Endothelial cell of umbilical vein (primary cell): Measurements from ENCODE around the gene RPRML. TPM values are rescaled to one million over a fixed set of nuclear protein-coding genes. Genes with fewer than 3 reads are reported as not detected.
A peak's percentile ranks its signal among the peaks of the same experiment; 100 is the strongest.

ENCODE experiments used
- BruUV-seq: library from RNA; stranded (reverse); fragments of 400-500 nt; replicated peaks from 2 replicates; lab custom pipeline; 2021; lab: Mats Ljungman, UMichigan
- CTCF ChIA-PET: fragments of 300-600, 350-600 bp; sonication (Branson Sonifier 250); formaldehyde crosslinking; loops from one replicate; lab custom pipeline; 2021; ENCODE audit warnings: antibody characterized with exemption, inconsistent platforms; lab: Charles Lee
- POLR2A ChIA-PET: fragments of 300-600, 350-600 bp; sonication (Branson Sonifier 250); formaldehyde crosslinking; loops from one replicate; lab custom pipeline; 2021; ENCODE audit warnings: antibody characterized with exemption, inconsistent platforms; lab: Charles Lee
- DNase-seq: peaks from one replicate; pipeline ENCODE4 v3.0.0-alpha.2; 2011; ENCODE audit warnings: low read depth, low spot score
- FAIRE-seq: peaks from 2 replicates; lab custom pipeline; 2011; peaks lifted over from hg19 to GRCh38; lab: Jason Lieb, UNC
- H2AFZ ChIP-seq: 2 replicates; pipeline ENCODE4 v1.6.0; 2012; ENCODE audit warnings: low read depth, low read length, control low read depth, inconsistent platforms
- H3K27ac ChIP-seq: 2 replicates; pipeline ENCODE4 v1.5.1; 2011; ENCODE audit warnings: low read depth, mild to moderate bottlenecking, control low read depth, low read length, moderate library complexity; ENCODE audit not compliant: insufficient read depth
- H3K27me3 ChIP-seq, 2 experiments: 2 replicates each; pipeline versions ENCODE4 v1.6.0 to v1.6.1; 2011; ENCODE audit warnings: low read length in 2 of 2, mixed read lengths in 1 of 2; ENCODE audit not compliant: control insufficient read depth in 2 of 2, insufficient read depth in 2 of 2
- H3K36me3 ChIP-seq, 2 experiments: 2 replicates in 1 of 2; 3 replicates in 1 of 2; pipeline ENCODE4 v1.5.1; 2011; ENCODE audit warnings: low read length in 2 of 2, mild to moderate bottlenecking in 1 of 2, moderate library complexity in 1 of 2; ENCODE audit not compliant: control insufficient read depth in 2 of 2, insufficient read depth in 2 of 2; ENCODE audit errors: extremely low read depth in 1 of 2
- H3K4me1 ChIP-seq: 3 replicates; pipeline ENCODE4 v1.5.1; 2011; ENCODE audit warnings: mild to moderate bottlenecking, low read length; ENCODE audit not compliant: control insufficient read depth, insufficient read depth; ENCODE audit errors: extremely low read depth
- H3K4me2 ChIP-seq: 2 replicates; pipeline ENCODE4 v1.6.1; 2011; ENCODE audit warnings: low read length, control low read depth, mixed read lengths; ENCODE audit not compliant: insufficient read depth
- H3K4me3 ChIP-seq, 3 experiments: fragments of 200-600 bp in 1 of 3; sonication (generic), shearing (Covaris generic) in 1 of 3; replicated peaks in 1 of 3; 2 replicates each; pipeline ENCODE4 v1.5.1; 2011 to 2016; ENCODE audit warnings: control low read depth in 3 of 3, low read length in 3 of 3, mild to moderate bottlenecking in 2 of 3, inconsistent platforms in 1 of 3, low read depth in 1 of 3, moderate library complexity in 1 of 3; ENCODE audit not compliant: insufficient read depth in 1 of 3
- H3K79me2 ChIP-seq: 2 replicates; pipeline ENCODE4 v1.6.0; 2012; ENCODE audit warnings: low read length, inconsistent platforms; ENCODE audit not compliant: control insufficient read depth, insufficient read depth
- H3K9ac ChIP-seq: replicated peaks from 2 replicates; pipeline ENCODE3; 2011; ENCODE audit warnings: low read length, control low read depth; ENCODE audit not compliant: insufficient read depth; ENCODE audit errors: extremely low read depth
- H3K9me1 ChIP-seq: replicated peaks from 3 replicates; pipeline ENCODE4 v1.6.0; 2011; ENCODE audit warnings: mild to moderate bottlenecking, low read length; ENCODE audit not compliant: control insufficient read depth, insufficient read depth; ENCODE audit errors: extremely low read depth
- H3K9me3 ChIP-seq: replicated peaks from 2 replicates; pipeline ENCODE4 v1.5.1; 2012; ENCODE audit warnings: low read length, inconsistent platforms; ENCODE audit not compliant: control insufficient read depth, insufficient read depth
- H4K20me1 ChIP-seq: replicated peaks from 2 replicates; pipeline ENCODE3; 2011; ENCODE audit warnings: mild to moderate bottlenecking, low read length; ENCODE audit not compliant: control insufficient read depth, insufficient read depth; ENCODE audit errors: extremely low read depth
- EZH2 ChIP-seq: IDR thresholded peaks from 2 replicates; pipeline ENCODE4 v1.6.1; 2012; ENCODE audit warnings: borderline replicate concordance, low read depth, mild to moderate bottlenecking, moderate library complexity, low read length, inconsistent platforms; ENCODE audit not compliant: severe bottlenecking
- FOS ChIP-seq: IDR thresholded peaks from 2 replicates; pipeline ENCODE4 v1.6.1; 2011; ENCODE audit warnings: mild to moderate bottlenecking, low read length, moderate library complexity, borderline replicate concordance; ENCODE audit not compliant: insufficient read depth
- GATA2 ChIP-seq: IDR thresholded peaks from 2 replicates; pipeline ENCODE4 v1.7.0; 2011; ENCODE audit warnings: low read depth, mild to moderate bottlenecking, moderate library complexity, mixed read lengths, low read length; ENCODE audit not compliant: insufficient read length, insufficient read depth
- JUN ChIP-seq: IDR thresholded peaks from 2 replicates; pipeline ENCODE4 v1.6.1; 2011; ENCODE audit warnings: borderline replicate concordance, low read depth; ENCODE audit not compliant: insufficient read length, insufficient read depth
- MYC ChIP-seq: IDR thresholded peaks from one replicate; pipeline ENCODE4 v1.6.1; 2011; ENCODE audit warnings: mild to moderate bottlenecking, low read depth, low read length
- POLR2A ChIP-seq: IDR thresholded peaks from 2 replicates; pipeline ENCODE4 v1.6.1; 2012; ENCODE audit warnings: low read depth, mild to moderate bottlenecking, control low read depth, low read length
- POLR2AphosphoS5 ChIP-seq: IDR thresholded peaks from 2 replicates; pipeline ENCODE4 v1.6.1; 2012; ENCODE audit warnings: low read depth, mild to moderate bottlenecking, control low read depth, low read length, moderate library complexity; ENCODE audit not compliant: insufficient read depth
- dilution Hi-C: fragments of 300-500 bp; cut with MboI; formaldehyde crosslinking; loops from one replicate; pipeline ENCODE4 v1.15.0; 2019; ENCODE audit warnings: low sequenced_read_pairs; ENCODE audit not compliant: extremely low pct_ligation_motif_present
- intact Hi-C: fragments of 100-400 bp; cut with micrococcal nuclease; formaldehyde crosslinking; loops from one replicate; pipeline ENCODE4 v1.10.0; 2022
- polyA plus RNA-seq, 4 experiments: library from polyadenylated mRNA; depleted of rRNA in 3 of 4; stranded (reverse) in 3 of 4; unstranded in 1 of 4; fragments of >200 nt; gene quantifications; 2 replicates each; pipeline versions ENCODE4 v1.2.1 to v1.2.3, GENCODE V29; 2011 to 2012; ENCODE audit warnings: missing spikeins in 1 of 4
- total RNA-seq: library from RNA; stranded (reverse); gene quantifications from 2 replicates; pipeline ENCODE4 v1.2.3, GENCODE V29; 2021
- TF ChIP-seq, protein P1 (sequence below): IDR thresholded peaks from 2 replicates; pipeline ENCODE4 v1.6.1; 2011; ENCODE audit not compliant: insufficient read depth, insufficient read length
- TF ChIP-seq, protein P2 (sequence below), 2 donors: IDR thresholded peaks; 1 replicate in 1 of 2; 2 replicates in 1 of 2; pipeline ENCODE4 v1.5.1; 2011; ENCODE audit warnings: low read length in 2 of 2, mild to moderate bottlenecking in 2 of 2, moderate library complexity in 2 of 2, control low read depth in 1 of 2, inconsistent platforms in 1 of 2, low read depth in 1 of 2; ENCODE audit not compliant: insufficient read depth in 1 of 2; ENCODE audit errors: extremely low read depth in 1 of 2

The RPRML gene
- total and polyA plus RNA-seq, 2 donors (not counting 3 experiments of a cell fraction or from before 2014, with no cell fraction given) = 0.08 TPM; not detected in 1

DNA sequence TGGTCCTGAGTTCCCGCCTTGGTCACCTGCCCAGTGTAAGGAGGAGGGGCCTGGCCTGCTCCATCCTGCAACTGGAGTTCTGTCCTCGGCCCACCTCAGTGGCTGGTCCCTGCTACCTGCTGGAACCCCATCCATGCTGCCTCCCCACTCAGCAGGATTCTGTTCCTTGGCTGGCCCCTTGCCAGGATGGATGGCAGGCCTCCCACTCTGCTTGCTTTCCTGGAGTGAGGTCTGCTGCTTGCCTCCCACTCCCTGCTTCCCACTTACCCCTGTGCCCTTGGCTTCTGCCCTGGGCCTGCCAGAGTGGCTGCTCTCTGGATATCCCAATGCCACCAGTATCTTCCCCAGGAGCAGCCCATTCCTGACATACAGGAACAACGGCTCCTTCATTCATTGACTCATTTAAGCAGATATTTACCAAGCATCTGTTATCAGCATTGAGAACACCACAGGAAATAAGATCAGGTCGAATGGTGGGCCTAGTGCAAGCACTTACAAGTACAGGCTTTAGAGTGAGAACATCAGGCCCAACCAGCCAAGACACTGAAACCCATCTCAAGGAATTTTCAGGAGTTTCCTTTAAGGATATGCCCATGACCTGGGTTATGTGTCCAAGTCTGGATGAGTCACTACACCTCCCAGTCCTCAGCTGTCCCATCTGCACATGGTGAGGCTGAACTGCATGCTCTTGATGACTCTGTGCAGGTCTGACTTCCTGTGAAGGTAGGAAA is 17.0 kb upstream of the RPRML start:
- Histone ChIP-seq H2AFZ (no peak overlapping the region), H3K36me3 (no peaks in the 10 kb centered on the region), H3K4me2 (no peak overlapping the region), H3K27me3 (no peaks in the 10 kb centered on the region), H3K9ac (no peak overlapping the region), H3K9me1 (no peaks in the 10 kb centered on the region), H3K4me3 (no peak overlapping the region), H3K79me2 (no peaks in the 10 kb centered on the region), H3K9me3 (no peaks in the 10 kb centered on the region), H3K27ac (peak overlapping the region; percentile 9), H3K4me1 (peaks cover 8% of the 10 kb centered on the region), H4K20me1 (no peaks in the 10 kb centered on the region)
- CTCF ChIA-PET = interaction anchor here (0.8 to 1.6 kb wide), 3 partner anchors 53 to 55 kb away, joined by 3 to 7 read pairs (median 5); no protein-coding TSS in a partner anchor
- POLR2A ChIA-PET = no interaction called here
- TF ChIP-seq EZH2 (no peak), MYC (no peak), POLR2A (no peak), POLR2AphosphoS5 (no peak), JUN (peak; percentile 30), FOS (peak; percentile 65), GATA2 (peak; percentile 31)
- TF ChIP-seq, protein P1, sequence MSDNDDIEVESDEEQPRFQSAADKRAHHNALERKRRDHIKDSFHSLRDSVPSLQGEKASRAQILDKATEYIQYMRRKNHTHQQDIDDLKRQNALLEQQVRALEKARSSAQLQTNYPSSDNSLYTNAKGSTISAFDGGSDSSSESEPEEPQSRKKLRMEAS = no peak
- TF ChIP-seq, protein P2, sequence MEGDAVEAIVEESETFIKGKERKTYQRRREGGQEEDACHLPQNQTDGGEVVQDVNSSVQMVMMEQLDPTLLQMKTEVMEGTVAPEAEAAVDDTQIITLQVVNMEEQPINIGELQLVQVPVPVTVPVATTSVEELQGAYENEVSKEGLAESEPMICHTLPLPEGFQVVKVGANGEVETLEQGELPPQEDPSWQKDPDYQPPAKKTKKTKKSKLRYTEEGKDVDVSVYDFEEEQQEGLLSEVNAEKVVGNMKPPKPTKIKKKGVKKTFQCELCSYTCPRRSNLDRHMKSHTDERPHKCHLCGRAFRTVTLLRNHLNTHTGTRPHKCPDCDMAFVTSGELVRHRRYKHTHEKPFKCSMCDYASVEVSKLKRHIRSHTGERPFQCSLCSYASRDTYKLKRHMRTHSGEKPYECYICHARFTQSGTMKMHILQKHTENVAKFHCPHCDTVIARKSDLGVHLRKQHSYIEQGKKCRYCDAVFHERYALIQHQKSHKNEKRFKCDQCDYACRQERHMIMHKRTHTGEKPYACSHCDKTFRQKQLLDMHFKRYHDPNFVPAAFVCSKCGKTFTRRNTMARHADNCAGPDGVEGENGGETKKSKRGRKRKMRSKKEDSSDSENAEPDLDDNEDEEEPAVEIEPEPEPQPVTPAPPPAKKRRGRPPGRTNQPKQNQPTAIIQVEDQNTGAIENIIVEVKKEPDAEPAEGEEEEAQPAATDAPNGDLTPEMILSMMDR (IDR thresholded peaks at IDR 0.05; ENCODE audit: extremely low read depth in 1 of 2, insufficient read depth in 1 of 2, low read depth in 1 of 2, low read length in 2 of 2) = no peak
- dilution Hi-C loops (no loop called here), intact Hi-C loops (no loop called here)
- DNase-seq (peak; percentile 65), FAIRE-seq (peak; percentile 73)
- BruUV-seq = no TSS peak
